Thoracic aorta (tissue), 2 donors: Measurements from ENCODE around the gene THOC1. TPM values are rescaled to one million over a fixed set of nuclear protein-coding genes. Genes with fewer than 3 reads are reported as not detected.

Experiments
- ATAC-seq: fragments of 150-250 bp; one replicate; pipeline ENCODE4 v1.8.0; 2017; ENCODE audit warnings: low read depth; ENCODE audit not compliant: insufficient number of reproducible peaks, low FRiP score
- DNase-seq: peaks from one replicate; pipeline ENCODE4 v3.0.0-alpha.2; 2020; ENCODE audit warnings: low spot score
- H3K27ac ChIP-seq, 2 donors: fragments of 200-600 bp; sonication (generic); 1 replicate in 1 of 2; 2 replicates in 1 of 2; pipeline ENCODE4 v1.5.1; 2016; ENCODE audit warnings: mild to moderate bottlenecking in 2 of 2, moderate library complexity in 2 of 2
- H3K27me3 ChIP-seq: fragments of 200-600 bp; sonication (generic); replicated peaks from 2 replicates; pipeline ENCODE4 v1.6.0; 2016; ENCODE audit warnings: mild to moderate bottlenecking; ENCODE audit not compliant: insufficient read depth
- H3K36me3 ChIP-seq: fragments of 200-600 bp; sonication (generic); one replicate; pipeline ENCODE4 v1.5.1; 2016
- H3K4me1 ChIP-seq, 2 donors: fragments of 200-600 bp; sonication (generic); 1 replicate in 1 of 2; 2 replicates in 1 of 2; pipeline versions ENCODE4 v1.5.1 to v1.6.0; 2016; ENCODE audit warnings: low read depth in 2 of 2, mild to moderate bottlenecking in 1 of 2; ENCODE audit not compliant: control insufficient read depth in 1 of 2
- H3K4me3 ChIP-seq: fragments of 200-600 bp; sonication (generic); 2 replicates; pipeline ENCODE4 v1.5.1; 2016; ENCODE audit warnings: mild to moderate bottlenecking
- H3K9me3 ChIP-seq: fragments of 200-600 bp; sonication (generic); 2 replicates; pipeline ENCODE4 v1.5.1; 2016
- total RNA-seq, 2 donors: library from RNA; depleted of rRNA; stranded (reverse); fragments of >200 nt; gene quantifications; one replicate each; pipeline versions ENCODE4 v1.1.0 to v1.2.3, GENCODE V29; 2016
- TF ChIP-seq, protein P1 (sequence below): fragments of 200-600 bp; sonication (generic); IDR thresholded peaks from one replicate; pipeline ENCODE4 v1.5.1; 2019; ENCODE audit warnings: antibody characterized with exemption

THOC1 gene, protein sequence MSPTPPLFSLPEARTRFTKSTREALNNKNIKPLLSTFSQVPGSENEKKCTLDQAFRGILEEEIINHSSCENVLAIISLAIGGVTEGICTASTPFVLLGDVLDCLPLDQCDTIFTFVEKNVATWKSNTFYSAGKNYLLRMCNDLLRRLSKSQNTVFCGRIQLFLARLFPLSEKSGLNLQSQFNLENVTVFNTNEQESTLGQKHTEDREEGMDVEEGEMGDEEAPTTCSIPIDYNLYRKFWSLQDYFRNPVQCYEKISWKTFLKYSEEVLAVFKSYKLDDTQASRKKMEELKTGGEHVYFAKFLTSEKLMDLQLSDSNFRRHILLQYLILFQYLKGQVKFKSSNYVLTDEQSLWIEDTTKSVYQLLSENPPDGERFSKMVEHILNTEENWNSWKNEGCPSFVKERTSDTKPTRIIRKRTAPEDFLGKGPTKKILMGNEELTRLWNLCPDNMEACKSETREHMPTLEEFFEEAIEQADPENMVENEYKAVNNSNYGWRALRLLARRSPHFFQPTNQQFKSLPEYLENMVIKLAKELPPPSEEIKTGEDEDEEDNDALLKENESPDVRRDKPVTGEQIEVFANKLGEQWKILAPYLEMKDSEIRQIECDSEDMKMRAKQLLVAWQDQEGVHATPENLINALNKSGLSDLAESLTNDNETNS
- 100 to 1,000 TPM in 1 of 2 donors, 10 to 100 TPM in 1; 57.4 to 126 TPM for total RNA-seq

- no peaks in the 10 kb centered on the region for H3K9me3 ChIP-seq
- peaks cover 15% of the 10 kb centered on the region for H3K36me3 ChIP-seq
- H3K4me3 ChIP-seq: peak within 1 kb of the TSS; percentile 97
- ATAC-seq (peak; percentile 96), DNase-seq (peak; percentile 88)
- TF ChIP-seq, protein P1, sequence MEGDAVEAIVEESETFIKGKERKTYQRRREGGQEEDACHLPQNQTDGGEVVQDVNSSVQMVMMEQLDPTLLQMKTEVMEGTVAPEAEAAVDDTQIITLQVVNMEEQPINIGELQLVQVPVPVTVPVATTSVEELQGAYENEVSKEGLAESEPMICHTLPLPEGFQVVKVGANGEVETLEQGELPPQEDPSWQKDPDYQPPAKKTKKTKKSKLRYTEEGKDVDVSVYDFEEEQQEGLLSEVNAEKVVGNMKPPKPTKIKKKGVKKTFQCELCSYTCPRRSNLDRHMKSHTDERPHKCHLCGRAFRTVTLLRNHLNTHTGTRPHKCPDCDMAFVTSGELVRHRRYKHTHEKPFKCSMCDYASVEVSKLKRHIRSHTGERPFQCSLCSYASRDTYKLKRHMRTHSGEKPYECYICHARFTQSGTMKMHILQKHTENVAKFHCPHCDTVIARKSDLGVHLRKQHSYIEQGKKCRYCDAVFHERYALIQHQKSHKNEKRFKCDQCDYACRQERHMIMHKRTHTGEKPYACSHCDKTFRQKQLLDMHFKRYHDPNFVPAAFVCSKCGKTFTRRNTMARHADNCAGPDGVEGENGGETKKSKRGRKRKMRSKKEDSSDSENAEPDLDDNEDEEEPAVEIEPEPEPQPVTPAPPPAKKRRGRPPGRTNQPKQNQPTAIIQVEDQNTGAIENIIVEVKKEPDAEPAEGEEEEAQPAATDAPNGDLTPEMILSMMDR: no peak
- no peaks in the 10 kb centered on the region for H3K27me3 ChIP-seq
- peak within 1 kb of the TSS; percentile 90 to 94 for H3K27ac ChIP-seq
- peaks cover 0 to 26% of the 10 kb centered on the region in 2 donors for H3K4me1 ChIP-seq
These were observed at the start of gene THOC1 for GRCh38 chr18:267688-268552. TSS of gene THOC1 (minus strand) at chr18:268047. CDS start at chr18:268019, 28 bp downstream.

DNA sequence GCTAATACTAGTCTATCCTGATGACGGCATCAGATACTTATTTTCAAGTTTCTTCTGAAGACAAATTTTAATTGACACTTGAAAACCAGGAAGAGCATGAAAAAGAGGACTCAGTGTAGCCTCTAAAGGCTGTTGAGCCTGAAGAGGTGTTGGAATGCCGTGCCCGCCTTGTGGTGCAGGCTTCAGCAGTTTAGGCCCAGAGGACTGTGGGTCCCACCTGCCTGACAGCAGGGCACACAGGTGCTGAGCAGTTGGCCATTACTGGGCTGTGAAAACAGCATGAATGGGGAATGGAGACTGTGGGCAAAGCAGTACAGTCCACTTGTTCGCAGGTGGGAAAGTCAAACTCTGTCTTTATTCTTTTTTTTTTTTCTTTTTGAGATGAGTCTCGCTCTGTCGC lies 49.8 kb upstream of the THOC1 start:
- Histone ChIP-seq H3K27ac (no peak overlapping the region), H3K9me3 (no peaks in the 10 kb centered on the region), H3K4me1 (peaks cover 0 to 18% of the 10 kb centered on the region in 2 donors), H3K27me3 (no peaks in the 10 kb centered on the region), H3K4me3 (no peak overlapping the region), H3K36me3 (no peaks in the 10 kb centered on the region)
- TF ChIP-seq, protein P1: no peak
- ATAC-seq (no peak), DNase-seq (no peak)

DNA sequence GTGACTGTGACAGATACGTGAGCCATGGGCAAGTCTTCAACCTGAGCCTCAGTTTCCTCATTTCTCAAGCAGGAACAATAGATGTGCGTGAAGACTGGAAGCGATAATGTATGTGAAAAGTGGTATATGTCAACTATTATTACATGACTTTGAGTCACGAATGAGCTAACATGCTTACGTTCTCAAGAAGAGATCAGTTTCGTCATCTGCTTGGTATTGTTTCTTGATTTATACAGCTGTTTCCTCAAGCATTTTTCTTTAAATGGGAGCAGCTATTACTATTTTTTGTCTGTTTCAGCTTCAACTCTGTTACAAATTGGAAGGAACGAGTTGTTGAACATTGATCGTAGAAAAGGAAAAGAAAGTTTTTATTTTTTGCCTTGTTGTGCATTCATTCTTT lies 48.5 kb upstream of the THOC1 start:
- ATAC-seq: no peak
- no peaks in the 10 kb centered on the region for H3K36me3 ChIP-seq
- no peak overlapping the region for H3K27ac ChIP-seq
- no peak for DNase-seq
- no peaks in the 10 kb centered on the region for H3K27me3 ChIP-seq
- TF ChIP-seq, protein P1: no peak
- peaks cover 0 to 18% of the 10 kb centered on the region in 2 donors for H3K4me1 ChIP-seq
- H3K9me3 ChIP-seq: no peaks in the 10 kb centered on the region
- no peak overlapping the region for H3K4me3 ChIP-seq

- ATAC-seq (no peak), DNase-seq (no peak)
- no peaks in the 10 kb centered on the region for H3K27me3 ChIP-seq
- H3K4me1 ChIP-seq: peaks cover 0 to 5% of the 10 kb centered on the region in 2 donors
- no peak overlapping the region for H3K27ac ChIP-seq
- H3K36me3 ChIP-seq: no peaks in the 10 kb centered on the region
- TF ChIP-seq, protein P1: no peak
- no peaks in the 10 kb centered on the region for H3K9me3 ChIP-seq
- H3K4me3 ChIP-seq: no peak overlapping the region
These were observed 46.1 kb upstream of the THOC1 start for GRCh38 chr18:313931-314330.

DNA sequence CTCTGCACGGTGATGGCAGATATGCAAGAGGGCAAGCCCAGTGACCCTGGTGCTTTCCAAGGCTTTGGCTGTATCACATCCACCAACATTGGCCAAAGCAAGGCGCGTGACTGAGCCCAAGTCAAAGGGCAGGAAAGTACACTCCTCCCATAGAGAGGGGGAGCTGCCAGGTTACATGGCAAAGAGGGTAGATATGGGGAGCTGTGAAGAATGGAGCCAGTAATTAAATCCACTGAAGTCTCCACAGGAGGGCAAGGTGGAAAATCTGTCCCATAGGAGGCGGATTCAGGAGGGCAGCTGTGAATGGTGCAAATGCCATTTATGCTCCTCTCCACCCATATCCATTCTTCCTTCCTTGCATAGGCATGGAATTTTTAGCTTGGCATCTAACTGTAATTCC lies 44.6 kb upstream of the THOC1 start:
- ATAC-seq: no peak
- Histone ChIP-seq H3K9me3 (no peaks in the 10 kb centered on the region), H3K27ac (no peak overlapping the region)

More for the DNA sequence above, 44.6 kb upstream of the THOC1 start:
- no peaks in the 10 kb centered on the region for H3K27me3 ChIP-seq
- no peak overlapping the region for H3K4me3 ChIP-seq
- no peaks in the 10 kb centered on the region for H3K36me3 ChIP-seq
- no peaks in the 10 kb centered on the region for H3K4me1 ChIP-seq
- TF ChIP-seq, protein P1: no peak
- DNase-seq: no peak
